ENCODE data around the gene LAMA3. TPM values are rescaled to one million over a fixed set of nuclear protein-coding genes. Genes with fewer than 3 reads are reported as not detected.

Gene LAMA3
- total and polyA plus RNA-seq, 8 donors, result 2.1 to 13.9 (median 5.1) TPM

DNA sequence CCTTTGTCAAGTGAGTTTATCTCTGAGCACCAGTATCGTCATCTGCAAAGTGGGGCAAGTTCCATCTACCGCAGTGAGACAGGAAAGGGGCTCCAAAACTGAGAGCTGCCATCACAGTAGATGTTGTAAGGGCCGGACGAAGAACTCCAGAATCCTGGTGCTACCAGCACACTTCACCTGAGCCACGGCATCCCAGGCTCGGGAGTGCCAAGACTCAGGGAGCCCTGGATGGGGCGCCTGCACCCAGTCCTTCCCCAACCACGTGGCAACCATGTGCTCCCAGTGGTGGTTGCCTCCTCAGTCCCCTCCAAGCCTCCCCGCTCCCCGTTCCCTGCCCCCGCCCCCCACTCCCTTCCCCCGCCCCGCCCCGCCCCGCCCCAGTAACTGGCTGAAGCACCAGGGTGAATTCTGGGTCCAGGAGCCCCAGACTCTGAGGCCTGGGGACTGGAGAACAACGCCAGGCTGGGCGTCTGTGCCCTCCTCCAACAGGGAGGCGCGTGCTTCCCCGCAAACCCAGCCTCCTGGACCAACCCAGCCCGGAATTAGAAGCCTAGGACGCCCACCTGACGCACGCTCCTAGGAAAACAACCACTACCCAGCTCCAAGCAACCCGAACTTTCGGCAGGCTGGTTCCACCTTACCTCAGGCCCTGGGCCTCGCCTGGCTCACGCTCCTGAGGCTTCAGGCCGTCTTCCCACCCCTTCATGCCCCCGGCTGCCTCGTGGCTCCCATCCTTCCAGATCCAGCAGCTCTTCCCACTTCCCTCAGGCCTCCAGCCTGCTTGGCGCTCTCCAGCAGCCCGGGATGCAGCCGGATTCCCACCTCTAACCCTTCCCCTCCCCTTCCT is 67.6 kb downstream of the LAMA3 start:
- TF ChIP-seq, protein P1, sequence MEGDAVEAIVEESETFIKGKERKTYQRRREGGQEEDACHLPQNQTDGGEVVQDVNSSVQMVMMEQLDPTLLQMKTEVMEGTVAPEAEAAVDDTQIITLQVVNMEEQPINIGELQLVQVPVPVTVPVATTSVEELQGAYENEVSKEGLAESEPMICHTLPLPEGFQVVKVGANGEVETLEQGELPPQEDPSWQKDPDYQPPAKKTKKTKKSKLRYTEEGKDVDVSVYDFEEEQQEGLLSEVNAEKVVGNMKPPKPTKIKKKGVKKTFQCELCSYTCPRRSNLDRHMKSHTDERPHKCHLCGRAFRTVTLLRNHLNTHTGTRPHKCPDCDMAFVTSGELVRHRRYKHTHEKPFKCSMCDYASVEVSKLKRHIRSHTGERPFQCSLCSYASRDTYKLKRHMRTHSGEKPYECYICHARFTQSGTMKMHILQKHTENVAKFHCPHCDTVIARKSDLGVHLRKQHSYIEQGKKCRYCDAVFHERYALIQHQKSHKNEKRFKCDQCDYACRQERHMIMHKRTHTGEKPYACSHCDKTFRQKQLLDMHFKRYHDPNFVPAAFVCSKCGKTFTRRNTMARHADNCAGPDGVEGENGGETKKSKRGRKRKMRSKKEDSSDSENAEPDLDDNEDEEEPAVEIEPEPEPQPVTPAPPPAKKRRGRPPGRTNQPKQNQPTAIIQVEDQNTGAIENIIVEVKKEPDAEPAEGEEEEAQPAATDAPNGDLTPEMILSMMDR (IDR thresholded peaks at IDR 0.05), result no peak
- H3K27me3 ChIP-seq, result no peaks in the 10 kb centered on the region
- H3K4me3 ChIP-seq, result no peak overlapping the region
- DNase-seq (peak in 1 of 6 donors; percentile 36), ATAC-seq (no peak), FAIRE-seq (no peak)
- intact Hi-C loops (cut with DNase I), result loop anchor here in 1 of 3 donors (10.0 kb wide), 1 partner anchor 58 kb away; no protein-coding TSS in a partner anchor
- 78 to 89% methylated on average over 25 to 34 of the region's 34 CpGs for WGBS, 2 donors
- no peaks in the 10 kb centered on the region for H3K4me1 ChIP-seq
- no peaks in the 10 kb centered on the region for H3K9me3 ChIP-seq
- no peaks in the 10 kb centered on the region for H3K36me3 ChIP-seq
- no peak overlapping the region for H3K27ac ChIP-seq

DNA sequence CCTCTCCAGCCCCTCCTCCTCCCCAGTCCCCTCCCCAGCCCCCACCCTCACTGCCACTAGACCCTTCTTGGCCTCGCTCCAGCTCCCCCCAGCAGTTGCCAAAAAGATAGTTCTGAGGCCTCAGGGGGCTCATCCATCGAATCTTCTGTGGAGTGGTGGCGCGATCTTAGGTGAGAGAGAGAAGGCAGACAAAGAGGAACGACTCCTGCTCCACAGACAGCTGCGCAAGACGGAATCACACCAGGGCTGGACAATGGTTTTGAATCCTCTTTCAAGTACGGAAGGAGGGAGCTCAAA is 68.1 kb downstream of the LAMA3 start:
- TF ChIP-seq, protein P1 (IDR thresholded peaks at IDR 0.05), result no peak

DNA sequence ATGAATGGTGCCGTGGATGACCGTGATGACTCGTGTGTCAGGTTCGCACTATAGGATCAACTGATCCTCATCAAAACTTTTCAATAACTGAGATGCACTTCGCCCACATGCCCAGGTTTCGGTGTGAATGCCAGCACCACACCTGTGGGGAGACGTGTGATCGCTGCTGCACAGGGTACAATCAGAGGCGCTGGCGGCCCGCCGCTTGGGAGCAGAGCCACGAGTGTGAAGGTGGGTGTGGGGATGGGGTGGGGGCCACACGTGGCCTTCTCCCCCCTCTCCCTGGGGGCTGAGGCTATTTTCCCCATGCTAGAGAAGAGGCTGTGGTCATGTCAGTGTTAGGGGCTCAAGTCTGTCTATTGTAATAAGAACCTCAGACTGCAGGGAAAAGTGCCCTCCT is 69.0 kb downstream of the LAMA3 start:
- Histone ChIP-seq H3K4me3 (no peak overlapping the region), H3K27ac (no peak overlapping the region), H3K9me3 (no peaks in the 10 kb centered on the region), H3K36me3 (no peaks in the 10 kb centered on the region), H3K27me3 (no peaks in the 10 kb centered on the region), H3K4me1 (no peaks in the 10 kb centered on the region)
- TF ChIP-seq, protein P1 (IDR thresholded peaks at IDR 0.05), result no peak
- intact Hi-C loops (cut with DNase I), result loop anchor here in 1 of 3 donors (10.0 kb wide), 1 partner anchor 57 kb away; no protein-coding TSS in a partner anchor
- no peak for ATAC-seq
- WGBS, 2 donors, result 80 to 87% methylated on average over 14 of the region's 14 CpGs
- no peak for FAIRE-seq
- no peak for DNase-seq

More for the DNA sequence above, 68.1 kb downstream of the LAMA3 start:
- 75 to 82% methylated on average over 8 of the region's 8 CpGs for WGBS, 2 donors
- no peak for ATAC-seq
- no peaks in the 10 kb centered on the region for H3K27me3 ChIP-seq
- H3K4me1 ChIP-seq, result no peaks in the 10 kb centered on the region
- H3K36me3 ChIP-seq, result no peaks in the 10 kb centered on the region
- no peak overlapping the region for H3K27ac ChIP-seq
- no peaks in the 10 kb centered on the region for H3K9me3 ChIP-seq
- intact Hi-C loops (cut with DNase I), result loop anchor here in 1 of 3 donors (10.0 kb wide), 1 partner anchor 57 kb away; no protein-coding TSS in a partner anchor
- no peak overlapping the region for H3K4me3 ChIP-seq
- DNase-seq, result peak in 1 of 6 donors; percentile 30
- no peak for FAIRE-seq

DNA sequence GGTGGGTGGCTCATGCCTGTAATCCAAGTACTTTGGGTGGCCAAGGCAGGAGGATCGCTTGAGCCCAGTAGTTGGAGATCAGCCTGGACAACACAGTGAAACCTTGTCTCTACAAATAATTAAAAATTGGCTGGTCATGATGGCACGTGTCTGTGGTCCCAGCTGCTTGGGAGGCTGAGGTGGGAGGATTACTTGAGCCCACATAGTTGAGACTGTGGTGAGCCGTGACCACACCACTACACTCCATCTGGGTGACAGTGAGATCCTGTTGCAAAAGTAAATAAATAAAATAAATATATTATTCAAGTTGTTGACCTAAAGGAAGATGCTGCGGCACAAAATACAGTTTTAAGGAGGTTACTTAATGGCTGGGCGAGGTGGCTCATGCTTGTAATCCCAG is 72.7 kb downstream of the LAMA3 start:
- H3K4me1 ChIP-seq, result no peaks in the 10 kb centered on the region
- no peak for DNase-seq
- no peak for ATAC-seq
- no peaks in the 10 kb centered on the region for H3K9me3 ChIP-seq
- FAIRE-seq, result no peak
- H3K4me3 ChIP-seq, result no peak overlapping the region
- WGBS, 2 donors, result 91 to 92% methylated on average over 5 of the region's 5 CpGs
- no peaks in the 10 kb centered on the region for H3K27me3 ChIP-seq
- intact Hi-C loops (cut with DNase I), result no loop called here
- no peak overlapping the region for H3K27ac ChIP-seq
- no peaks in the 10 kb centered on the region for H3K36me3 ChIP-seq
- TF ChIP-seq, protein P1 (IDR thresholded peaks at IDR 0.05), result no peak

- intact Hi-C loops (cut with DNase I), result no loop called here
- DNase-seq (no peak), FAIRE-seq (no peak), ATAC-seq (no peak)
- H3K27me3 ChIP-seq, result no peaks in the 10 kb centered on the region
- 94 to 95% methylated on average over 4 of the region's 4 CpGs for WGBS, 2 donors
- TF ChIP-seq, protein P1 (IDR thresholded peaks at IDR 0.05), result no peak
- H3K4me3 ChIP-seq, result no peak overlapping the region
- no peak overlapping the region for H3K27ac ChIP-seq
- H3K4me1 ChIP-seq, result no peaks in the 10 kb centered on the region
- no peaks in the 10 kb centered on the region for H3K9me3 ChIP-seq
- H3K36me3 ChIP-seq, result no peaks in the 10 kb centered on the region
Observed at GRCh38 chr18:23763343-23763742, 74.1 kb downstream of the LAMA3 start.
